Heart right ventricle (tissue), 16 donors: ENCODE data around the gene RIPK1. TPM values are rescaled to one million over a fixed set of nuclear protein-coding genes. Genes with fewer than 3 reads are reported as not detected.
"Not testable (repeated sequence)": the region's sequence is repeated elsewhere in the genome, so short reads cannot be mapped to it uniquely, and the experiment has no call there.

ENCODE experiments used
- ATAC-seq, 8 donors: fragments of 200-7000 bp; cut with Tn5 transposase; one replicate each; pipeline ENCODE4 v1.9.1; 2020; ENCODE audit warnings: mild to moderate bottlenecking in 8 of 8, moderate library complexity in 8 of 8, moderate number of reproducible peaks in 1 of 8
- DNase-seq, 2 donors: peaks; one replicate each; pipeline ENCODE4 v3.0.0-alpha.2; 2020
- H3K27ac ChIP-seq, 10 donors: fragments of 200-600 bp; sonication (generic) in 2 of 10; one replicate each; pipeline versions ENCODE4 v1.5.0 to v1.8.0; 2020 to 2022; ENCODE audit warnings: mild to moderate bottlenecking in 3 of 10
- H3K27me3 ChIP-seq, 7 donors: fragments of 200-600 bp; one replicate each; pipeline ENCODE4 v1.8.0; 2021 to 2022; ENCODE audit warnings: mild to moderate bottlenecking in 2 of 7
- H3K36me3 ChIP-seq, 9 donors: fragments of 200-600 bp; sonication (generic) in 1 of 9; one replicate each; pipeline versions ENCODE4 v1.5.0 to v1.8.0; 2020 to 2022; ENCODE audit warnings: mild to moderate bottlenecking in 2 of 9
- H3K4me1 ChIP-seq, 9 donors: fragments of 200-600 bp; sonication (generic) in 1 of 9; one replicate each; pipeline versions ENCODE4 v1.5.0 to v1.8.0; 2020 to 2022; ENCODE audit warnings: mild to moderate bottlenecking in 4 of 9
- H3K4me3 ChIP-seq, 10 donors: fragments of 200-600 bp; sonication (generic) in 2 of 10; one replicate each; pipeline versions ENCODE4 v1.5.0 to v1.8.0; 2020 to 2022; ENCODE audit warnings: mild to moderate bottlenecking in 7 of 10, moderate library complexity in 2 of 10
- H3K9me3 ChIP-seq, 11 donors: fragments of 200-600 bp in 10 of 11; sonication (generic) in 2 of 11; one replicate each; pipeline versions ENCODE4 v1.5.0 to v1.8.0; 2013 to 2022; ENCODE audit warnings: mild to moderate bottlenecking in 2 of 11, control low read depth in 1 of 11, moderate library complexity in 1 of 11
- CTCF ChIP-seq, 9 donors: fragments of 200-600 bp; sonication (generic) in 2 of 9; IDR thresholded peaks; one replicate each; pipeline versions ENCODE4 v1.5.0 to v1.8.0; 2021 to 2022; ENCODE audit warnings: antibody characterized with exemption in 9 of 9, mild to moderate bottlenecking in 5 of 9, moderate library complexity in 1 of 9
- WGBS, 2 donors: extraction: QIAGEN DNeasy Blood & Tissue Kit; methylation state at CpG; one replicate each; pipeline ENCODE4 v1.1.7; 2013; ENCODE audit warnings: inconsistent platforms in 1 of 2; 5-methylcytosine and 5-hydroxymethylcytosine counted together
- intact Hi-C, 10 donors: fragments of 100-400 bp; cut with DNase I; formaldehyde crosslinking; loops; one replicate each; pipeline versions ENCODE4 v1.11.1 to v1.14.2; 2022
- polyA plus RNA-seq, 2 donors: library from polyadenylated mRNA; stranded (reverse); fragments of 200-250 nt; gene quantifications; one replicate each; pipeline ENCODE4 v1.2.3, GENCODE V29; 2013
- total RNA-seq, 10 donors: library from RNA; stranded (reverse); fragmentation: NEBNext Ultra II Directional in 3 of 10; extraction: Animal tissue kit (Norgen Biotek cat#: 25700) in 3 of 10; gene quantifications; one replicate each; pipeline versions ENCODE4 v1.2.1 to v1.2.4, GENCODE V29; 2021 to 2023
- donor health status: Arrhythmogenic right ventricular cardiomyopathy.
- donor health status: ischemic (EF 13 %, LVEDD 7.1; RV severe dilation, severe dysfunction).
- donor health status: healthy with polysubstance abuse.
- donor health status: DM: no; HTN: yes; CAD: no.
- donor health status: DM: no; HTN: no; CAD: no.
- donor health status: ischemic (EF 25% LVEDD 6.9; RV normal size, moderate dysfunction).
- donor health status: ischemic (EF 25% LVEDD 5.7; RV mildly dilated, moderate dysfunction).
- donor health status: healthy.
- donor health status: DM: yes; HTN: yes; CAD: no.
- donor health status: Ischemic cardiomyopathy.
- donor health status: ischemic (EF 35%, LVEDD 5.7; RV mildly dilated, moderate dysfunction).
- donor health status: nonischemic (EF 11% LVEDD 7.7; RV severe dilation, severe dysfunction).
- donor health status: DM: yes; HTN: yes; CAD: no.
- donor health status: PGD.
- donor health status: ischemic (EF 29% LVEDD 5.4; RV normal size, mild dysfunction).
- donor health status: nonischemic (EF 23%, LVEDD 6.1; RV moderate dilation, normal function).

Gene RIPK1
- total and polyA plus RNA-seq, 12 donors = 5.1 to 12.9 (median 6.4) TPM

GRCh38 chr6:3057063-3057770 lies 11.1 kb upstream of the RIPK1 start:
- H3K9me3 ChIP-seq = no peaks in the 10 kb centered on the region
- no peaks in the 10 kb centered on the region for H3K27me3 ChIP-seq
- DNase-seq = no peak
- WGBS, 2 donors = 86 to 89% methylated on average over 11 of the region's 11 CpGs
- ATAC-seq = no peak
- intact Hi-C loops = loop anchor here in 9 of 10 donors (1.0 to 10.0 kb wide), 6 partner anchors 58 to 215 kb away; partner anchors contain the start of genes SERPINB1 (in 5 of the 9) and NQO2 (in 1 of the 9)
- H3K36me3 ChIP-seq = no peaks in the 10 kb centered on the region
- H3K27ac ChIP-seq = no peak overlapping the region
- no peak for TF ChIP-seq CTCF (IDR thresholded peaks at IDR 0.05)
- H3K4me3 ChIP-seq = no peak overlapping the region
- H3K4me1 ChIP-seq = peaks cover 0 to 31% (median 19%) of the 10 kb centered on the region in 9 donors

- DNase-seq (no peak), ATAC-seq (no peak)
- no peak overlapping the region for H3K4me3 ChIP-seq
- H3K27ac ChIP-seq = no peak overlapping the region
- peaks cover 0 to 16% (median 11%) of the 10 kb centered on the region in 9 donors for H3K4me1 ChIP-seq
- H3K27me3 ChIP-seq = no peaks in the 10 kb centered on the region
- no peaks in the 10 kb centered on the region for H3K9me3 ChIP-seq
- H3K36me3 ChIP-seq = no peaks in the 10 kb centered on the region
- no peak for TF ChIP-seq CTCF (IDR thresholded peaks at IDR 0.05)
- WGBS, 2 donors = 62% methylated on average over 2 of the region's 2 CpGs
- intact Hi-C loops = loop anchor here in 7 of 10 donors (2.0 to 10.0 kb wide), 4 partner anchors 60 to 217 kb away; partner anchors contain the start of genes SERPINB1 (in 5 of the 7) and NQO2 (in 1 of the 7)
These were observed 9.3 kb upstream of the RIPK1 start for GRCh38 chr6:3058957-3059356.

GRCh38 chr6:3060092-3060491 lies 8.2 kb upstream of the RIPK1 start:
- 95 to 97% methylated on average over 11 of the region's 11 CpGs for WGBS, 2 donors
- H3K27ac ChIP-seq, ATAC-seq: not testable (repeated sequence)

GRCh38 chr6:3061501-3061941 lies 6.8 kb upstream of the RIPK1 start:
- no peaks in the 10 kb centered on the region for H3K36me3 ChIP-seq
- H3K9me3 ChIP-seq = no peaks in the 10 kb centered on the region
- WGBS, 2 donors = 92 to 93% methylated on average over 5 of the region's 5 CpGs
- DNase-seq = no peak
- peaks cover 0 to 18% (median 8%) of the 10 kb centered on the region in 9 donors for H3K4me1 ChIP-seq
- H3K27me3 ChIP-seq = no peaks in the 10 kb centered on the region
- intact Hi-C loops = no loop called here
- TF ChIP-seq CTCF (IDR thresholded peaks at IDR 0.05) = no peak
- no peak overlapping the region for H3K4me3 ChIP-seq
- H3K27ac ChIP-seq = no peak overlapping the region
- no peak for ATAC-seq

More at GRCh38 chr6:3060092-3060491, 8.2 kb upstream of the RIPK1 start:
- H3K36me3 ChIP-seq, H3K4me3 ChIP-seq, H3K27me3 ChIP-seq, DNase-seq, intact Hi-C loops, H3K9me3 ChIP-seq: not testable (repeated sequence)
- peaks cover 0 to 17% (median 14%) of the 10 kb centered on the region in 9 donors for H3K4me1 ChIP-seq

- WGBS, 2 donors = 1 to 6% methylated on average over 11 to 16 of the region's 19 CpGs
- H3K27ac ChIP-seq = peak overlapping the region; percentile 88 to 98 (median 96)
- DNase-seq, intact Hi-C loops, H3K9me3 ChIP-seq, H3K27me3 ChIP-seq, H3K36me3 ChIP-seq: not testable (repeated sequence)
- peak overlapping the region in 9 of 10 donors; percentile 76 to 98 (median 84) for H3K4me3 ChIP-seq
- peak in 5 of 8 donors; percentile 0 to 6 (median 1) for ATAC-seq
- H3K4me1 ChIP-seq = peaks cover 0 to 28% (median 17%) of the 10 kb centered on the region in 9 donors
These were observed 5.0 kb upstream of the RIPK1 start for GRCh38 chr6:3063340-3063732.
